Left ventricle myocardium inferior (tissue), 1 donor: ENCODE results near the gene MAML3. TPM values are rescaled to one million over a fixed set of nuclear protein-coding genes. Genes with fewer than 3 reads are reported as not detected.

Experiments
- DNase-seq: peaks from one replicate; pipeline ENCODE4 v3.0.0-alpha.2; 2020
- H3K27ac ChIP-seq: fragments of 200-600 bp; replicated peaks from 2 replicates; pipeline ENCODE4 v1.8.0; 2021
- H3K27me3 ChIP-seq: fragments of 200-600 bp; 2 replicates; pipeline ENCODE4 v1.8.0; 2021; ENCODE audit warnings: low read depth
- H3K36me3 ChIP-seq: fragments of 200-600 bp; 2 replicates; pipeline ENCODE4 v1.8.0; 2021
- H3K4me1 ChIP-seq: fragments of 200-600 bp; 2 replicates; pipeline ENCODE4 v1.8.0; 2021
- H3K4me3 ChIP-seq: fragments of 200-600 bp; 2 replicates; pipeline ENCODE4 v1.8.0; 2021; ENCODE audit warnings: mild to moderate bottlenecking, moderate library complexity
- H3K9me3 ChIP-seq: fragments of 200-600 bp; replicated peaks from 2 replicates; pipeline ENCODE4 v1.8.0; 2021
- CTCF ChIP-seq: fragments of 200-600 bp; IDR thresholded peaks from 2 replicates; pipeline ENCODE4 v1.8.0; 2021; ENCODE audit warnings: antibody characterized with exemption, mild to moderate bottlenecking, borderline replicate concordance
- intact Hi-C: fragments of 100-400 bp; cut with micrococcal nuclease; formaldehyde crosslinking; loops from one replicate; pipeline ENCODE4 v1.11.0; 2022
- total RNA-seq: library from RNA; stranded (reverse); fragmentation: NEBNext Ultra II Directional; extraction: Animal tissue kit (Norgen Biotek cat#: 25700); gene quantifications from one replicate; pipeline ENCODE4 v1.2.1, GENCODE V29; 2021
- donor health status: DM: no; HTN: yes; CAD: no; lungs with severe emphysema.

MAML3 gene
- total RNA-seq, 1 donor from 2014 or later = 2.6 TPM

GRCh38 chr4:140187316-140187695, 33.3 kb upstream of the MAML3 start:
- Histone ChIP-seq H3K4me3 (no peak overlapping the region), H3K27ac (no peak overlapping the region), H3K9me3 (no peaks in the 10 kb centered on the region), H3K4me1 (peaks cover 9% of the 10 kb centered on the region), H3K36me3 (no peaks in the 10 kb centered on the region), H3K27me3 (no peaks in the 10 kb centered on the region)
- intact Hi-C loops = no loop called here
- DNase-seq = no peak
- TF ChIP-seq CTCF = no peak

GRCh38 chr4:140186651-140187315, 32.8 kb upstream of the MAML3 start:
- DNase-seq = no peak
- H3K4me1 ChIP-seq = peaks cover 9% of the 10 kb centered on the region
- H3K27me3 ChIP-seq = no peaks in the 10 kb centered on the region
- no peak overlapping the region for H3K4me3 ChIP-seq
- TF ChIP-seq CTCF = no peak
- no peak overlapping the region for H3K27ac ChIP-seq
- H3K36me3 ChIP-seq = no peaks in the 10 kb centered on the region
- no peaks in the 10 kb centered on the region for H3K9me3 ChIP-seq
- intact Hi-C loops = no loop called here

DNA sequence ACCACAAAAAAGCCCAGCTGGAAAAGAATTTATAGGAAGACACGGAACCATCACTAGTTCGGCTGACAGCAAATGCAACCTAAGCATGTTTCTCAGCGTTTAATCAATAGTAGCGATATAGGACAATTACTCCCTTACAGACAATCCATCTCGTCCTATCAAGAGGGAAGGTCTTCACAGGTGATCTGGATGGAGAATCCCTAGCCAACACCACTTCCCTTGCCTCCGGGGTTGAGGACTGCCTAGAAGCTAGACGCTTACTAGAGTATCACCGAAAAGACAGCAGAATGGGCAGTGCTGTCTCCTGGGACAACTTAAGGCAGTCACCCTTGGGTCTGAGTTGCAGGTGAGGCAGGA, 32.1 kb upstream of the MAML3 start:
- intact Hi-C loops = no loop called here

DNA sequence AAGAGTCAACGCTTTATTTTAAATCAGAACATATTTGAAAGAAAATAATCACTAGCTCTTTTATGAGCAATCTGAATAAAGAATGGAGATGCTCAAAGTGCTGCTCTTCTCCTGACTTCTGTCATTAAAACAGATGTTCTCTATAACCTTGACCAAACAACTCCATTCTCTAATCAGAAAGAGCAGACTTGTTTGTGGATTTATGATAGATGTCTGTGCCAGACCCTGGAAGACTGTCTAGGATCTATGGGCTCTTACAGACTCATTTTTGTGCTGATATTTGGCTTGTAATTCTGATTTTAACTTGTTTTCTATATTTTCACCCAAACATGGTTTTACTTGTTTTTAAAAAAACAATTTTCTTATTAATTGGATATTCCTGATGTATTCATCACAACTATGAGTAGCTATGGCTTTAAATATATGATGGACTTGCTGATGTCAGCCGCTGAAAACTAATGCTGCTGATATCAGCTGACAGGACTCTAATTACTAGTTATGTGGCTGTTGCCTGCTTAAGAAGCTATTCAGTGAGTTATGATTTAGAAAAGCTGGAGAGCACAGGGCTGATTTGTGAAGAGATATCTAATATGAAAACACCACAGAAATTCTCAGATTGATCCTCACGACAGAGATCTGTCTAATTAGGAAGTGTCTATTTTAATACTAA, 31.6 kb upstream of the MAML3 start:
- intact Hi-C loops = no loop called here
- DNase-seq = no peak
- no peak for TF ChIP-seq CTCF
- H3K4me3 ChIP-seq = no peak overlapping the region
- H3K9me3 ChIP-seq = no peaks in the 10 kb centered on the region
- no peaks in the 10 kb centered on the region for H3K27me3 ChIP-seq
- no peaks in the 10 kb centered on the region for H3K36me3 ChIP-seq
- H3K4me1 ChIP-seq = peaks cover 9% of the 10 kb centered on the region
- H3K27ac ChIP-seq = no peak overlapping the region

More for the DNA sequence above, 32.1 kb upstream of the MAML3 start:
- Histone ChIP-seq H3K27ac (no peak overlapping the region), H3K4me1 (peaks cover 9% of the 10 kb centered on the region), H3K9me3 (no peaks in the 10 kb centered on the region), H3K36me3 (no peaks in the 10 kb centered on the region), H3K4me3 (no peak overlapping the region), H3K27me3 (no peaks in the 10 kb centered on the region)
- DNase-seq = no peak
- TF ChIP-seq CTCF = no peak

DNA sequence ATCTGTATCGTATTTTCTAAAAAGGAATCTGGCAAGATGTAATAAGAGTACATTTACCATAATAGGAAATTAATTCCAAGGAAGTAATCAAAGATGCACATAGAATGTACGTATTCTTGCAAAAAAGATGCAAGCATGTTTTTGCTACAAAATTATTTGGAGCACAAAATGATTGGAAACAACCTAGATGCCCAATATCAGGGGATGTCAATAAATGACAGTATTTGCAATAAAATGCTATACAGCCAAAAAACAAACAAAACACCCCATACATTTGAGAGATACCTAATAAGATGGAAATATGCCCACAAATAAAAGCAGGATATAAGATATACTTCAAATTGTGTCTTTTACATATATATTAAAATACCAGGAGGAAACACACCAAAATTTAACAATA, 29.3 kb upstream of the MAML3 start:
- H3K36me3 ChIP-seq = no peaks in the 10 kb centered on the region
- intact Hi-C loops = no loop called here
- H3K27ac ChIP-seq = no peak overlapping the region
- no peak for DNase-seq
- H3K9me3 ChIP-seq = no peaks in the 10 kb centered on the region
- no peaks in the 10 kb centered on the region for H3K27me3 ChIP-seq
- TF ChIP-seq CTCF = no peak
- no peak overlapping the region for H3K4me3 ChIP-seq
- no peaks in the 10 kb centered on the region for H3K4me1 ChIP-seq
